GM19193 (cell line): ENCODE measurements around the gene LAMA1.

ENCODE experiments used
- POLR2A ChIP-seq: IDR thresholded peaks from 4 replicates; pipeline ENCODE4 v1.6.1; 2011; ENCODE audit not compliant: insufficient read depth, insufficient read length; ENCODE audit errors: extremely low read depth

The LAMA1 gene

DNA sequence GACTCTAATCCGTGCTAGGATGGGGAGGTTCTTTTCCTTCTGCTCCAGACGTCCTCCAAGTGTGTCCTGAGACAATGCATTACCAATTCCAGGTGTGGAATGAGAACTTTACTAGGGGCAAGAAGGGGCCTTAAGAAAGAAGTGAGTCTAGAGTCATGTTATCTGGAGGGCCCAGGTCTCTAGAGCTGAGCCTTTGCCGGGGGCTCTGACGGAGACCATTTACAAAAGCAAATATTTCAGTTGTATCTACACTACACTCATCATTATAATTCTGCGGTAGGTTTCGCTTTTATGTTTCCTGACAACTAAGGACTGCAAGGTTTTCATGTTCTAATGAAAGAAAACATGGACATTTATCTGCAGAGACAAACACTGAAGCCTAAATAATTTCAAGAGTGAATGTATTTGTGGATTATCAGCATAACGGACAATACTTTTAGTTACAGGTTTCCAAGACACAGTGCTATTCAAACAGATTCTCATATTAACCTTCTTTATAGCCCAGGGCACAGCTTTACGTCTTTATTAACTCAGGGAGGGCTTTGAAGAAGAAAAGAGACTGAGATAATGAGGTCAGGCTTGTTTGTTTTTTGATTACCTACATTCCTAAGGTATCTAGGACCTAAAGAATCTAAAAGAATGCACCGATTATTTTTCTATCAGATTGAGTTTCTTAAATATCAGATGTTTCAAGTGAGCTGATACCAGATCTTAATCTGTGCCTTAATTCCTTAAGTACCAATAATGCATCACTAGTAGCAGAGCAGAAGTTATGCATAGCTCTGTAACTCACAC, 15.0 kb upstream of the LAMA1 start:
- TF ChIP-seq POLR2A, result no peak

DNA sequence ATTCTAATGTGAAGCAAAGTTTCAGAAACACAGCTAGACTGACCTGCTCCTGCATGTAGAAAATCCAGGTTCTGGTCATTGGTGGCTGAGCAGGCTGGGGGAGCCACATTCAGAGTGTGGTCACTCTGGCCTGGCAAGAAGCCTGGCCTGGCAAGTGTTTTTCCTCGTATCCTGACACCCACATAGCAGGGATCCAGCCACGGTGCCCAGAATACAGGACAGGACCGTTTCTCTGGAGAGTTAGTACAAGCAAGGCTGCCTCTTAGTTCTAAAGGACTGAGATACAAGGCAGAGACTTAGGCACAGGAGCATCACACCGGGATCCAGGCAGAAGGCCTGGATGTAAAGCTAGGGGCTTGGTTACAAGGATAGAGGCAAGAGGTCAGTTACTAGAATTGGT, 4.8 kb upstream of the LAMA1 start:
- no peak for TF ChIP-seq POLR2A

DNA sequence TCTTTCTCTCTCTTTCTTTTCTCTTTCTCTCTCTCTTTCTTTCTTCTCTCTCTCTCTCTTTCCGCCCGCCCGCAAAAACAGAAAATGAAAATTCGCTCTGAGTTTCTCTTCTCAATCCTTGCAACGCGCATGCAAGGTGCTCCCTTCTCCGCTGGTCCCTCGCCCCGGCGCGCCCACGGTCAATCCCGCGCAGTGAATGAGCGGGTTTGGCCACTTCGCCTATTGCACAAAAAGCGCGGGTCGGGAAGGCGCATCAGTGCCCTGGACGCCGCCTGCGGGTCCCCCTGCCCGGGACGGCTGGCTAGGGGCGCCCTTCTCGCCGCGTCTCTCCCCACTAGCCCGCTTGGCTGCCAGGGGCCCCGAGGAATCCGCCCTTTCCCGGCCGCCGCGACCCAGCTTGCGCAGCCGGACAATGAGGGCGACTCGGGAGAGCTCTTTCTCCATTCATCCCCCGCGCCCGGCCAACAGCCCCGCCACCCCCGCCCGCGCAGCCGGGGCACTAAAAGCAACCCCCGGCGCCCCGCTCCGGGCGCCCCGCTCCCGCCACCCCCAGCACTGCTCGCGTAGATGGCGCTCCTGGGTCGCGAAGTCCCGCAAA, 706 bp downstream of the LAMA1 start:
- no peak for TF ChIP-seq POLR2A

DNA sequence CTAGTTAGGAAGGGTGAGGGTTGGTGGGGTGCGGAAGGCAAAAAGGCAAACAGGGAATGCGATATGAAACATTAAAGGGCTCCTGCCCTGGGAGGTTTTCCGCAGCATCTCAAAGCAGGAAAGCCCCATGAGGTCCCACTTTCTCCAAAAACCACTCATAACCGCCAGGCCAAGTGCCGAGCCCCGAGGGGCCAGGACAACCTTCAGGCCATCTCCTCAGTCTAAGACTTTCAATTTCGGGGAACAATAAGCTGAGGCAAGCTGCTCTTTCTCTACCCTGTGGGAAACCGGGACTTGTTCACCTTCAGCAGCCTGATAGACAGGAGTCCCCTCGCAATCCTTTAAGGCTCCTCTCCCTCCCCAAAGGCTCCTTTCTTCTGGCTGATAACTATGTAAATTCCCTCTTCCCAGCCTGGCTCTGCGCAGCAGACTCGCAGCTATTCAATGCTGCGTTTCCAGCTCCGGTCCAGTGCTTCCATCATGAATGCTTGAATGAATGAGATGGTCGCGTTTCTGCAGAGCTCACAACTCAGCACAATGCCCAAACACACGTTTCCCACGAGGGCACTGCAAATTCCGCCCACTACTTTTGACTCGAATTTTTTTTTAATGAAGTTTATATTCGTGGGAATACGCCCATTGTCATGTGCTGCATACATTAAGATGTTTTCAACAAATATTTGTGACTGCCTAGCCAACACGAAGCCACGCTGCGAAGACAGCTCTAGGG, 1.4 kb downstream of the LAMA1 start:
- no peak for TF ChIP-seq POLR2A

DNA sequence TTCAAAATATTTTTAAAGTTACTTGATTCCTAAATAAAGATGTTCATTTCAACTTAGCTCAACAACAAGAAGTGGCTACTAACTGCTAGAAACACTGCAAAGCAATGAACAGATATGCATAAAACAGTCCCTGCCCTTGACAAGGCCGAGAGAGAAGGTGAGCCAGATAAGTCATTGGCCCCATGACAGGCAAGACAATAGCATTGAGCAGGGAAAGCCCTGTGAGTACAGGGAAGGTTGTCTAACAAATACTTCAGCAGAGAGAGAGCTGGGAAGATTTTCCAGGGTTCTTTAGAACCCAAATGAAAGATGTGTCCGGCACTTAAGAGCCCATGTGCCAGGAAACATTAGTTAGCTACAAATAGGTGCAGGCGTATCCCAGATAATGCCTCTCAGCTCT, 4.7 kb downstream of the LAMA1 start:
- no peak for TF ChIP-seq POLR2A

DNA sequence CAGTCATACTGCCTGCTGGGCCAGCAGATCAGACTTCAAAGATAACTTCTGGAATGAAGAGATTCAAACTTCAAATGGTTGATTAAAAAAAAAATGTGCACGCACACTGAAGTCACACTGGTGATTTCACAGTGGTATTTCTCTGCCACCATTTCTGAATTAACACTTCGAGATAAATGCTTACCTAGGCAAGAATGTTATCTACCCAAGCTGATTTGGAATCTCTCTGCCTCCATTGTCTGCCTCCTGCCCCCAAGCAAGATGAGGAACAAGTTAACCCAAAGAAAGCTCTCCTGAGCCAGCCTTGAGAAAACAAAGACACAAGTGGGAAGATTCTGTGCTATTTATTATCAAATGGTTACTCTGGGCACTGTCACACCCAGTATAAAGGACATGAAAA, 6.5 kb downstream of the LAMA1 start:
- no peak for TF ChIP-seq POLR2A

DNA sequence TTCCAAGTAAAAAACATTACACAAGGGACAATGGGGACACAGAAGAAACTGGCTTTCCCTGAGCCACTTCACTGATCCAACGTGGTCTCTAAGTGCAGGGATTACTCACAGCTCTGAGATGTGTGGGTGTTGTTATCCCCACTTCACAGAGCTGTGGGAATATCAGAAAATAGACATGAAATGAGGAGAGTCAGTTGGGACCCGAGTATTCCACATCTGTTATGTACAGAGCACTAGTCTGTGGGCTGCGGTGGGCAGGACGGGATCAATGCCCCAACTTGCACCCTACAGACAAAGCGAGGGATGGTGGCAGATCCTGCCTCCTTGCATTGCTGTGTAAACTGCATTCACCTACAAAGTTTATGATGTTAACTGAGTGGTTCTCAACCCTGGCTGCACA, 11.7 kb downstream of the LAMA1 start:
- no peak for TF ChIP-seq POLR2A

DNA sequence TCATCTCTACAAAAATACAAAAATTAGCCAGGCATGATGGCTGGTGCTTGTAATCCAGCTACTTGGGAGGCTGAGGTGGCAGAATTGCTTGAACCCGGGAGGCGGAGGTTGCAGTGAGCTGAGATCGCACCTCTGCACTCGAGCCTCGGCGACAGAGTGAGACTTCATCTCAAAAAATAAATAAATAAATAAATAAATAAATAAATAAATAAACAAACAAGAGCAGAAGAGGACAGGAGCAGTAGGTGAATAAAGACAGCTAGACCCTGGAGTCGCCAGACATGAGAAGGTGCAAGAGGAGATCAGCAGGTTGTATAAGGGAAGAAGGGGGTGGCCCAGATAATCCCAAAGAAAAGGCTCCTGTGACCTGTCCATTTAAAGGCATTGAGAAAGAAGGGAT, 12.3 kb downstream of the LAMA1 start:
- TF ChIP-seq POLR2A, result no peak

DNA sequence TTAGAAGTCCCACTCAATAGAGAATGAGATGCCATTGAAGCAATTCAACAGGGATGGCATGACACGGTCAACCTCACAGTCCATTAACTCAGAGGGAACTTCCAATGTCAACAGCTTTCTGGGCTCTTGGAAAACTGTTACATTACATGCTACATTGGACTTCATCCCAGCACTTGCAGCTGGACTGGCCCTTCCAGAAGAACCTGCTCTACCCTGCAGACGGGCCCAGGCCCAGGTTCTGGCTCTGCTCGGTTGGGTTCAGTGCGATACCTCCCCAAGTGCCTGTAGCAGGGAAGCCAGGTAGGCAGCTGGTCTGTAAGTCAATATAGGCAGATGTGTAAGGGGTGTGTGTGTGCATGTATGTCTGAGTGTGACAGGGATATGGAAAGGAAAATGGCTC, 12.9 kb downstream of the LAMA1 start:
- TF ChIP-seq POLR2A, result no peak

DNA sequence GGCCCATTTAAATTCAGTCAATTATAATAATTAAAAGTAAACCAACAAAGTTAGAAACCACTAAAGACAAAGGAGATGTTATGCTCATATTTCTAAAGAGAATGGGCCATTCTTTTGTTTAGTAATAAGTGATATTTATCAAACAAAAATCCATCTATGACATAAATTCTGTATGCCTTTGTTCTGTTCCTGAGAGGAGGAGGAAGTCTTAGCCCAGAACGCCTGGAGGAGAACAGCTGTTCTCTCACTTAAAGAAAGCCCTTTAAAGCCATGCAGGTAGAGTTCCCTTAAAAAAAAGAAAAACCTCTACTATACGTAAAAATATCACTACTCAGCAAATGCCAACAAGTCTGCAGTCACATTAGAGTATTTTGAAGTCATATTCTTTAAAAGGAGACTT, 15.5 kb downstream of the LAMA1 start:
- TF ChIP-seq POLR2A, result no peak

DNA sequence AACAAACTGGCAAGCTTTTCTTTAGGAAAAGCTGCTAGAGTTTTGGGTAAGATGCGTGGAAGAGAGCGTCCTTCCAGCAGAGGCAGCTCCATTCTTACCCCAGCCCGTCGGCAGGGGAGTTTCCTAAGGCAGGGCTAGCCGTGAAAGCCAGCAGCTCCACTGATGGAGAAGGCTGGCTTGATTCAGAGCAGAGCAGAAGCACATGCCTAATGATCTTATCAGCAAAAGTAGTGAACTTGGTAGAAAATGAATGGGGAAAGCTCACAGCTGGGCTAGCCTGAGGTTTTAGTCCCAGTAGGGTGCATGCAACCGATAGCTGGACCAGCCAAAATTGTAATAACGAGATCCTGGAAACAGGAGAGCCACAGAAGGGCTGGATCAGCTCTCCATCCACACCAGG, 20.8 kb downstream of the LAMA1 start:
- no peak for TF ChIP-seq POLR2A

DNA sequence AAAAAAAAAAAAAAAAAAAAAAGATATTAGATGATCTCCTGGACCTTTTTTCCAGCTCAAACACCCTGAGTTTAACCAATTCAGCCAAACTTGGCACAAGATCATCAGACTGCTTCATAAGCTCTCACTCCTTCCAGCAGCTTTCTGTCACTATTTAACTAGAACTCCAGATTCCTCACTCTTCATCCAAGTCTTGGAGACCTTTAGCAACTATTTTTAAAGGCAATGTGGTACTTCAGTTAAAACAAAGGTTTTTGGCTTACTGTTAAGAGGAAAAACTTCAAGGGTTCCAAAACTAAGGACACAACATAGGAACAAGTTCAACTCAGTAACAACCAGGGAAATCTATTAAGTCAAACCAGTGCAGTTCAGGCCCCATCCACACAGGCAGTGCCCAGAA, 23.2 kb downstream of the LAMA1 start:
- TF ChIP-seq POLR2A, result no peak

DNA sequence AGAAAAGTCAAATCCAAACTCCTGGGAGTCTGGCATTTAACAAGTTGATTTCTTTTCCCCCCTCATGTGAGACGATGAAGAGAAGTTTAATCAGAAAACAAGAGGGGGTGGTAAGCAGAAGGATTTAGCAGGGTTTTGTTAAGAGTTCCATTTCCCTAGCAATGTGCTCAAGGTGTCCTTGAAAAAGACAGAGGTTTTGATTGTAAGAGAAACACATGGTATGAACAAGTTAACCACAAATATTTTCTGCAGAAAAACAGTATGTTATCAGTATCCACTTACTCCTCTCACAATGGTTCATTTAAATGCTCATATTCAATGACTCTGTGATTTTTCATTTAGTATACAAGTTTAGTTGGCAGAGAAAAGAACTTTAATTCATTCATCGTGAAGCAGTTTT, 26.8 kb downstream of the LAMA1 start:
- TF ChIP-seq POLR2A, result no peak

DNA sequence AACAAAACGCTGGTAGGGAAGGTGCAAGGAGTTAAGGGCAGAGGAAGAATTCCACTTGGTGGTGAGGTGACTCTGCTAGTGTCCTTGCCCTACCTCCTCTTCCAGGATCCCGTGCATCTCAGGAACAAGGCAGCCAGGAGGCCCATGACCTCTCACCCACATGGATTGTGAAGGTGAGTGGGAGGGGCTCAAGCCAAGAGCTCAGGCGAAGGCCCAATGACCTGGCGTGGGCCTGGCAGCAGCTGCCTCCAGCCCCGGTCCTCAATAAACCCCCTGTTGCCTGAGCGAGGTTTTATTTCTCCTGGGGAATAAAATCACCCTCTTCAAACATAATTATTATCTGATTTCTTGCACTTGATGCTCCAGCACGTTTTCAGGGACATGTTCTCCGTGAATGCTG, 28.2 kb downstream of the LAMA1 start:
- no peak for TF ChIP-seq POLR2A

DNA sequence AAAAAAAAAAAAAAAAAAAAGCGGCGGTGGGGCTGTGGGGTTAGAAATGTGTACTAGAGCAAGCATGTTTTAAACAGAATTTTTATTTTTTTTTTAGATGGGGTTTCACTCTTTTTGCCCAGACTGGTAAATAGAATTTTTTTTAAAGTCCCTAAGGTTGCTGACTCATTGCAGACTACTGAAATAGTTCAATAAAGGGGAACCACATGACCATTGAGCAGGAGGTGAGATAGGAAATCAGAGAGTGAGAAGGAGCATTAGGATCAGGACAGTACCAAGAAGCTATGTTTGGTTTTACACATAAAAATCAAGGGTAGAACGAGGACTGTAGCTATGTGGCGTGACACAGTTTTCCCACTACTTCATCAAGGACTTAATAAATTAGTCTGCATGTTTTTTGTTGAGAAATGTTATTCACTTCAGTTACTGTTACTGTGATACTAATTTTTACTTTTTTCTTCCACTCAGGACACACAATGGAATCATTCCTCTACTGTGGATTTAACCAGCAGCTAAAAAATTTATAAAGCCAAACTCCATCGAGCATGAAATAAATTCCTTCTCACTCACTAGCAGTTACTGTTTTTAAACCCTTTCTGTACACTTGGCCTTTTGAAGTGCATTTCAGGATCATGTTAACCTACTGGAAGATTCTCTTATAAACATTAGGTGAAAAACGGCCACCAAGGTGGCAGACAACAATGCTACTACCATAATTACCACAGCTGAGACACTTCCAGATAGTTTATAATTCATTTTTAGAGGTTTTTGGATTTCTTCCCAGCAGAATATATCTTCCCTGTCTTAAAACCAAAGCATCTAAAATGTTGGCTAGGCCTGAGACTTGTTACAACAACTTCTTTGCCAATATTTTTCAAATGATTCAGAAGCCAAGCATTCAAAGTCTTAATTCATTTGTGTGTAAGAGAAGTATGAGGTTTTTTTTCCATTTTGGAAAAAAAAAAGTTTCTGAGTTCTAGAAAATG, 33.2 kb downstream of the LAMA1 start:
- TF ChIP-seq POLR2A, result no peak
